ENCODE data around the gene FAM72B. TPM values are rescaled to one million over a fixed set of nuclear protein-coding genes. Genes with fewer than 3 reads are reported as not detected.
"Not testable (repeated sequence)": the region's sequence is repeated elsewhere in the genome, so short reads cannot be mapped to it uniquely, and the experiment has no call there.

FAM72B gene
- total RNA-seq, 1 experiment from 2014 or later: 0.27 TPM

- H3K4me1 Mint-ChIP-seq (ENCODE audit: low read depth, unreplicated experiment); H3K36me3 Mint-ChIP-seq (ENCODE audit: insufficient read depth, unreplicated experiment); H3K4me3 ChIP-seq (ENCODE audit: low read depth, low read length); H3K4me1 ChIP-seq; POLR2A ChIA-PET; H3K27me3 ChIP-seq (replicated peaks; ENCODE audit: control insufficient read depth, insufficient read depth, low read length); H3K27me3 Mint-ChIP-seq (ENCODE audit: insufficient read depth, unreplicated experiment); DNase-seq; intact Hi-C loops (cut with micrococcal nuclease; ENCODE audit: unreplicated experiment); H3K27ac Mint-ChIP-seq (ENCODE audit: unreplicated experiment); CTCF ChIA-PET; BruUV-seq (replicated peaks); H3K9me3 Mint-ChIP-seq (ENCODE audit: unreplicated experiment); H3K36me3 ChIP-seq (ENCODE audit: control insufficient read depth, insufficient read depth, low read length); H3K4me3 Mint-ChIP-seq (ENCODE audit: unreplicated experiment); H3K9me3 ChIP-seq: not testable (repeated sequence)
Measured at GRCh38 chr1:121178197-121178596, 5.9 kb downstream of the FAM72B start.

DNA sequence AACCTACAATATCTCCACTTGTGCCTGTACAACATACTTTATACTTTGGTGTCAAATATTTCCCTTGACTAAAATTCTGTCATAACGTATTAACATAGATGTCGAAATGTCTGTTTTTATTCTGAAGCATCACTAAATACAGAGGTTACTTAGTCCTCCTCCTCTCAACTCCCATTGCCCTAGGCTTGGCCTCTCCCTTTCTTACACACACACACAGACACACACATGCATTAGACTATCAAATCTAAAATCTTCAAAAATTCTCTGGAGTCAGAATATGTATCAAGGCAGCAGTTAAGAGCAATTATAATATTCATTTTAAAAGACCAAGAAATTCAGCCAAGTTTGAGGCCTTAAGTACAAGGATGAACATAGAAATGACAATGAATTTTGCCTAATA lies 7.5 kb downstream of the FAM72B start:
- H3K27me3 Mint-ChIP-seq (ENCODE audit: insufficient read depth, unreplicated experiment); H3K4me1 Mint-ChIP-seq (ENCODE audit: low read depth, unreplicated experiment); H3K27me3 ChIP-seq (replicated peaks; ENCODE audit: control insufficient read depth, insufficient read depth, low read length); H3K9me3 Mint-ChIP-seq (ENCODE audit: unreplicated experiment); H3K36me3 Mint-ChIP-seq (ENCODE audit: insufficient read depth, unreplicated experiment); H3K4me1 ChIP-seq; H3K4me3 Mint-ChIP-seq (ENCODE audit: unreplicated experiment); H3K4me3 ChIP-seq (ENCODE audit: low read depth, low read length); BruUV-seq (replicated peaks); CTCF ChIA-PET; POLR2A ChIA-PET; H3K27ac Mint-ChIP-seq (ENCODE audit: unreplicated experiment); DNase-seq; H3K36me3 ChIP-seq (ENCODE audit: control insufficient read depth, insufficient read depth, low read length); intact Hi-C loops (cut with micrococcal nuclease; ENCODE audit: unreplicated experiment); H3K9me3 ChIP-seq: not testable (repeated sequence)

DNA sequence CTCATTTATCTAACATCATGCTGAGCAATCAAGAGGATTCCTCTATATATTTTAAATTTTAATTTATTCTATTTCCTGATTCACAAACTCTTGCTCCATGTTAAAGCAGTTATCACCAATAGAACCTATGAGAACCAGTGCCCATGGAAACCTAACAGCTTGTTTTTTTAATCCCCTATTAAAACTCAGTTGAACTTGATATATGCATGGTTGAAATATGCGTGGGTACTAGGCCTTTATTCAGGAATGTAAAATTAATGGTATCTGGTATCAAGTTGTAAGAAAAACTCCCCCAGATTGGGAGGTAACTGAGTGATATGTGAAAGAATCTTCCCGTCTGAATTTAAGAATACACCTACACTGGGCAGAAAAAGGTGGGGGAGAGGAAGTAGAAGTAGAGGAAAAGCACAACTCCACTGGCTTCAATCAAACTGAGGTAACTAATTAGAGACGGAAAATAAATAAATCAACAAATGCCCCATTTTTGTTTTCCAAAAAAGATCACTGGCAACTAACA lies 15.9 kb downstream of the FAM72B start:
- BruUV-seq (replicated peaks); CTCF ChIA-PET; intact Hi-C loops (cut with micrococcal nuclease; ENCODE audit: unreplicated experiment): not testable (repeated sequence)

DNA sequence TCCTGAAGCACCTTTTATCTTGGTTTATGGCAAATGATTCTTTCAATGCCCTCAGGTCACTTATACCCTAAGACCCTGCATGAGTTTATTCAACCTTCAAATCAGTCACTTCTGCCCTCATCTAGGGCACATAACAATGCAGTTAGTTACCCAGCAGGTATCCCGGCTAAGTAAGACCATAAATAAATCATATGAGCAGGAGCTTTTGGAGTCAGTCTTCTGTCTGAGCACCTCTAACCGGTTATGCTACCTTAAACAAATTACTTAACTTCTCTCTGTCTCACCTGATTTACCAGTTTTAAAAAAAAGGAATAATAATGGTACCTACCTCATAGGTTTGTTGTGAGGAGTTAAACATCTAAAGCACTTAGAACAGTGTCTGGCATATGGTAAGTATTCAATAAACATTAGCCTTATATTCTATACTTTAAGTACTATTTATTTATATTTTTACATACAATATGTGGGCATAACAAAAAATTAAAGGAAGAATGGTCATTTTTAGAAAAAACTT lies 16.9 kb downstream of the FAM72B start:
- H3K4me1 ChIP-seq; H3K4me3 ChIP-seq (ENCODE audit: low read depth, low read length); H3K9me3 ChIP-seq; H3K27me3 ChIP-seq (replicated peaks; ENCODE audit: control insufficient read depth, insufficient read depth, low read length); H3K4me1 Mint-ChIP-seq (ENCODE audit: low read depth, unreplicated experiment); BruUV-seq (replicated peaks); H3K36me3 Mint-ChIP-seq (ENCODE audit: insufficient read depth, unreplicated experiment); DNase-seq; intact Hi-C loops (cut with micrococcal nuclease; ENCODE audit: unreplicated experiment); CTCF ChIA-PET; H3K4me3 Mint-ChIP-seq (ENCODE audit: unreplicated experiment); H3K27ac Mint-ChIP-seq (ENCODE audit: unreplicated experiment); POLR2A ChIA-PET; H3K27me3 Mint-ChIP-seq (ENCODE audit: insufficient read depth, unreplicated experiment); H3K9me3 Mint-ChIP-seq (ENCODE audit: unreplicated experiment); H3K36me3 ChIP-seq (ENCODE audit: control insufficient read depth, insufficient read depth, low read length): not testable (repeated sequence)

More for the DNA sequence above, 15.9 kb downstream of the FAM72B start:
- H3K27me3 ChIP-seq (replicated peaks; ENCODE audit: control insufficient read depth, insufficient read depth, low read length); H3K36me3 ChIP-seq (ENCODE audit: control insufficient read depth, insufficient read depth, low read length); H3K4me1 Mint-ChIP-seq (ENCODE audit: low read depth, unreplicated experiment); H3K27me3 Mint-ChIP-seq (ENCODE audit: insufficient read depth, unreplicated experiment); H3K36me3 Mint-ChIP-seq (ENCODE audit: insufficient read depth, unreplicated experiment); H3K9me3 Mint-ChIP-seq (ENCODE audit: unreplicated experiment); POLR2A ChIA-PET; H3K9me3 ChIP-seq; DNase-seq; H3K4me3 Mint-ChIP-seq (ENCODE audit: unreplicated experiment); H3K27ac Mint-ChIP-seq (ENCODE audit: unreplicated experiment); H3K4me3 ChIP-seq (ENCODE audit: low read depth, low read length); H3K4me1 ChIP-seq: not testable (repeated sequence)

DNA sequence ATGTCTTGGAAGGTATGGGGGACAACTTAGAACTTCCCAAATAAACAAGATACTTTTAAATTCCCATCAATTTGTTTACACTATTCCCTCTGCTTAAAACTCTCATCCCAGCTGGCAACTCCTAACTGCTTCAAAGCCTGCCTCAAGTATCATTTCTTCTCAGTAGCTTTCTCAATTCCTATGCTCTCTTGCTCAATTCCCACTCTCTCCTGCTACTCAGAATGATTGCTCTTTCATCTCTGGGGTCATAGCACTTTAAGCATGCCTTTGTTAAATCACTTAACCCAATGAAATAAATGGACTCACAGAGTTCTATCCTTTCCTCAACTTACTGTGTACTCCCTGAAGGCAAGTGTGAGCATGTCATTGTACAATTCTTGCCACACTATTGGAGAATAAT lies 18.8 kb downstream of the FAM72B start:
- H3K4me1 ChIP-seq; BruUV-seq (replicated peaks); intact Hi-C loops (cut with micrococcal nuclease; ENCODE audit: unreplicated experiment); H3K4me3 ChIP-seq (ENCODE audit: low read depth, low read length); CTCF ChIA-PET; H3K9me3 ChIP-seq; H3K4me3 Mint-ChIP-seq (ENCODE audit: unreplicated experiment); POLR2A ChIA-PET; H3K27me3 ChIP-seq (replicated peaks; ENCODE audit: control insufficient read depth, insufficient read depth, low read length); H3K36me3 Mint-ChIP-seq (ENCODE audit: insufficient read depth, unreplicated experiment); H3K4me1 Mint-ChIP-seq (ENCODE audit: low read depth, unreplicated experiment); H3K27ac Mint-ChIP-seq (ENCODE audit: unreplicated experiment); H3K36me3 ChIP-seq (ENCODE audit: control insufficient read depth, insufficient read depth, low read length); H3K27me3 Mint-ChIP-seq (ENCODE audit: insufficient read depth, unreplicated experiment); DNase-seq; H3K9me3 Mint-ChIP-seq (ENCODE audit: unreplicated experiment): not testable (repeated sequence)

DNA sequence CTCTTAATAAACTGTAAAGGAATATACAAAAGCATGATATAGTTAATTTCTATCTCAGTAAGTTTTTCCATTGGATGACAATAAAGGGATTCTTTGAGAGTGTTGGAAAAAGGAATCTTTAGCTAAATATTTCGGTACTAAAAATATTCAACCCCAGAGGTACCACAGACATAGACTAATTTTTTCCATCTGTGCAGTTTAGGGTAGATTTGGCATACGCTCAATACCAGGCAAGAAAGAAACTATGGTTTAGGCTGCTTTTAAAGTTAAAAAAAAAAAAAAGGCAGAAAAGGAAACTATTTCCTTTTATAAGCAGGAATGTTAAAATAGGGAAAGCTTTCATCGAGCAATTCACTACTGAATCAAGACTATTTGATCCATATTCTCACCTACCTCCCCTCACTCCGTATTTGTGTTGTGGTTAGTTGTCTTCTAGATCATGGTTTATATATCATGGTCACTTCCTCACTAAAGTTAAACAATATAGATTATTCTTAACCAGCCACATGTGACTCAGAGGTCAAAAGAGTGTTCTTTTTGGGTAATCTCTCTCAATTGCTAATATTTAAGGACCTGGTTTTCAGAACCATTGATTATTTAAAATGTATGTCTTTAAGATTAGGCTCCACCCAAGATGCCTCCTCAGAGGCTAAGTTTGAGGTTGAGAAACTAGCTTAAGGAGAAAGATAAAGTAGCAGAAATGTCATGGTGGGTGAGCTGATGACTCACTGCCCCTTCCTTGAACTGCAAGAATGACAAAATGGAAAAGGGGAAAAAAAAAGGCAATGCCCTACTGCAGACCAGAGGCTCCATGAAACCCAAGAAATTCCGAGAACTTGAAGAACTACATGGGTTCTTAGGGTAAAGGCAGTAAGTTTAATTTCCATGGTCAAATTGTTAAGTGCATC lies 20.0 kb downstream of the FAM72B start:
- H3K4me1 ChIP-seq; H3K4me3 Mint-ChIP-seq (ENCODE audit: unreplicated experiment); H3K9me3 Mint-ChIP-seq (ENCODE audit: unreplicated experiment); BruUV-seq (replicated peaks); H3K4me3 ChIP-seq (ENCODE audit: low read depth, low read length); POLR2A ChIA-PET; H3K36me3 Mint-ChIP-seq (ENCODE audit: insufficient read depth, unreplicated experiment); H3K4me1 Mint-ChIP-seq (ENCODE audit: low read depth, unreplicated experiment); intact Hi-C loops (cut with micrococcal nuclease; ENCODE audit: unreplicated experiment); H3K27ac Mint-ChIP-seq (ENCODE audit: unreplicated experiment); H3K9me3 ChIP-seq; DNase-seq; H3K27me3 ChIP-seq (replicated peaks; ENCODE audit: control insufficient read depth, insufficient read depth, low read length); CTCF ChIA-PET; H3K36me3 ChIP-seq (ENCODE audit: control insufficient read depth, insufficient read depth, low read length); H3K27me3 Mint-ChIP-seq (ENCODE audit: insufficient read depth, unreplicated experiment): not testable (repeated sequence)

GRCh38 chr1:121161199-121161901 lies 22.8 kb downstream of the FAM72B start:
- H3K27me3 ChIP-seq (replicated peaks; ENCODE audit: control insufficient read depth, insufficient read depth, low read length); H3K4me3 Mint-ChIP-seq (ENCODE audit: unreplicated experiment); H3K9me3 Mint-ChIP-seq (ENCODE audit: unreplicated experiment); H3K4me1 Mint-ChIP-seq (ENCODE audit: low read depth, unreplicated experiment); BruUV-seq (replicated peaks); intact Hi-C loops (cut with micrococcal nuclease; ENCODE audit: unreplicated experiment); DNase-seq; H3K9me3 ChIP-seq; H3K27ac Mint-ChIP-seq (ENCODE audit: unreplicated experiment); H3K4me1 ChIP-seq; H3K36me3 Mint-ChIP-seq (ENCODE audit: insufficient read depth, unreplicated experiment); CTCF ChIA-PET; H3K36me3 ChIP-seq (ENCODE audit: control insufficient read depth, insufficient read depth, low read length); H3K27me3 Mint-ChIP-seq (ENCODE audit: insufficient read depth, unreplicated experiment); H3K4me3 ChIP-seq (ENCODE audit: low read depth, low read length); POLR2A ChIA-PET: not testable (repeated sequence)

Data from Caco-2 (cell line).